IPS-15b (cell line): ENCODE results near the gene TMEM270.
A peak's percentile ranks its signal among the peaks of the same experiment; 100 is the strongest.

ENCODE experiments used
- H3K27me3 ChIP-seq: one replicate; pipeline ENCODE4 v1.6.1; 2013; ENCODE audit warnings: low read length; ENCODE audit not compliant: control insufficient read depth, insufficient read depth
- H3K36me3 ChIP-seq: one replicate; pipeline ENCODE4 v1.6.1; 2013; ENCODE audit warnings: low read length; ENCODE audit not compliant: control insufficient read depth, insufficient read depth
- H3K4me1 ChIP-seq: one replicate; pipeline ENCODE4 v1.6.1; 2013; ENCODE audit warnings: mild to moderate bottlenecking, low read length; ENCODE audit not compliant: control insufficient read depth, insufficient read depth
- H3K4me3 ChIP-seq: one replicate; pipeline ENCODE4 v1.5.1; 2013; ENCODE audit warnings: low read depth, low read length
- H3K9ac ChIP-seq: one replicate; pipeline ENCODE4 v1.6.1; 2013; ENCODE audit warnings: low read depth, mild to moderate bottlenecking, low read length
- H3K9me3 ChIP-seq: one replicate; pipeline ENCODE4 v1.6.1; 2013; ENCODE audit warnings: mild to moderate bottlenecking, low read length; ENCODE audit not compliant: control insufficient read depth, insufficient read depth

TMEM270 gene

DNA sequence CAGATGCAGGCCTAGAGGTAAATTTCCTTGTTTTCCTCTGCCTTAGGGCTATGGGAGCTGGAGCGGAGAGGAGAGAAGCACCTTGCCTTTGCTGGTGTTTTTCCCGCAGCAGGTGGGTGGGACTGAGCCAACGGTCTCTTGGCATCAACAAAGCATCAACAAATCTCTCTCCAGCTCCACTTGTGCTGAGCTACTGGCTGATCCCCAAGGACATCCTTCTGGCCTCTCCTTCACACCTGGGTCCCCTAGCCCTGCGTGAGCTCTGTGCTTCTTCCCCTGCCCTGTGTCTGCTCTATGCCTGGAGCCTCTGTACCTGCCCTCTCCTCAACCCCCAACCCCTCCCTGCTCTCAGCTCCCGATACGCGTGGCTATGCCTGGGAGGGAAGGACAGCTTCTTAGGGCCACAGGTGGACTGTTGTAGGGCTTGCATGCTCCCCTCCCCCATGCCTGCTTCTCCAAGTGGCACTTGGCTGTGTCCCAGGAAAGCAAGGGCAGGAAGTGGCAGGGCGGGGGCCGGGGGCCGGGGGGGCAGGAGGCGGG lies 33.3 kb upstream of the TMEM270 start:
- no peak overlapping the region for H3K4me3 ChIP-seq

DNA sequence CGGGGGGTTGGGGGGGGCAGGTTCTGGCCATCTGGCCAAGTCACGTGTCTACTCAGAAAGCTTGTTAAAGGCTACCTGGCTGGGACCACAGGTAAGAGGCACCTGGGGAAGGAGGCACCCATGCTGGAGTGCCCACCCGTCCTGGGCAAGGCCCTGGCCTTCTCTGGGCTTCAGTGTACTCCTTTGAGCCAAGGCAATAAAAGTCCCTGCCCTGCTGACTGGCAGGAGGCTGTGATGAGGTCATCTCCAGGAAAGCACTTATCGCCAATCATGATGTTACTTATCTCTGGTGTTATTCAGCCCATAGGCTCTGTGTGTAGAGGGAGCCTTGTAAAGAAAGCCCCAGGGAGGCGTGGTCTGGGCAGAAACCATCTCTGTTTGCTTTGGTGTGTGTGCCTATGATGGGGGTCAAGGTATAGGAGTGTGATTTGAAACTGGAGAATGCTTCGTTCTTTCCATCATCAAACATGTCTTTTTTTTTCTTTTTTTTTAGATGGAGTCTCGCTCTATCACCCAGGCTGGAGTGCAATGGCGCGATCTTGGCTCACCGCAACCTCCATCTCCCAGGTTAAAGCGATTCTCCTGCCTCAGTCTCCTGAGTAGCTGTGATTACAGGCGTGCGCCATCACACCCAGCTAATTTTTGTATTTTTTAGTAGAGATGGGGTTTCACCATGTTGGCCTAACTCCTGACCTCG lies 32.7 kb upstream of the TMEM270 start:
- no peak overlapping the region for H3K4me3 ChIP-seq

More for the DNA sequence above, 33.3 kb upstream of the TMEM270 start:
- no peaks in the 10 kb centered on the region for H3K27me3 ChIP-seq
- H3K36me3 ChIP-seq: no peaks in the 10 kb centered on the region
- H3K9me3 ChIP-seq: no peaks in the 10 kb centered on the region
- peaks cover 30% of the 10 kb centered on the region for H3K4me1 ChIP-seq
- no peak overlapping the region for H3K9ac ChIP-seq

DNA sequence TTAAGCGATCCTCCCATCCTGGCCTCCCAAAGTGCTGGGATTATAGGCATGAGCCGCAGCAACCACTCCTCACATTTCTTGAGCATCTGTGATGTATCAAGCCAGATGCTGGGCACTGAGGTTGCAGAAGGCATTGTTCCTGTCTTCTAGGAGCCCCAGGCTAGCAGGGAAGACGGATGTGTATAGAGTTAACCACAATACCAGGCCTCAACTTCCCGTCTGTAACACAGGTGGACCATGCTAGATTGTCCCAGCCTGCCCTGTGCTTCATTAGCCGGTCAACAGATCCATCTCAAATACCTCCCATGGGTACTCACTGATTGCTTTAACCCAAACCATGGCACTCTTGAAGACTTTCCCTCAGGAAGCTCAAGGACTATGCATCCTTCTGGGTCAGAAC lies 32.0 kb upstream of the TMEM270 start:
- no peaks in the 10 kb centered on the region for H3K36me3 ChIP-seq
- no peak overlapping the region for H3K4me3 ChIP-seq
- no peaks in the 10 kb centered on the region for H3K9me3 ChIP-seq
- no peaks in the 10 kb centered on the region for H3K27me3 ChIP-seq
- H3K9ac ChIP-seq: no peak overlapping the region
- H3K4me1 ChIP-seq: peaks cover 38% of the 10 kb centered on the region

More for the DNA sequence above, 32.7 kb upstream of the TMEM270 start:
- Histone ChIP-seq H3K9ac (no peak overlapping the region), H3K27me3 (no peaks in the 10 kb centered on the region), H3K36me3 (no peaks in the 10 kb centered on the region), H3K9me3 (no peaks in the 10 kb centered on the region), H3K4me1 (peaks cover 34% of the 10 kb centered on the region)

DNA sequence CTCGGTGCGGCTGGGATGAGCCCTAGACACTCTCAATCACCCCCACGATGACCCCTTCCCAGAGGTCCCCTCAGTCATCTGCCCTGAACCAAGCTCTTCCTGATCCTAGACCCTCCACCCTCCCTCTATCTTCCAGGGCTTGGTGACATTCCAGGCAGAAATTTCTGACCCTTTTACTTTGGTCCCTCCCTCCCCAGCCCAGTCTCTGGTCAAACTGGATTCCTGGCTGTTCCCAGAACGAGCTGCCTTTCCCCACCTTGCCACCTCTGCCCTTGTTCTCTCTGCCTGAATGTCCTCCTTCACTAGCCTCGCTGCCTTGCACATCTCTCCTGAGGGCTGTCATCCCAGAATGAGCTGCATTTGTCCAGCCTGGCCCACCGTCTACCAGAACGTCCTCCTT lies 31.5 kb upstream of the TMEM270 start:
- peaks cover 38% of the 10 kb centered on the region for H3K4me1 ChIP-seq

DNA sequence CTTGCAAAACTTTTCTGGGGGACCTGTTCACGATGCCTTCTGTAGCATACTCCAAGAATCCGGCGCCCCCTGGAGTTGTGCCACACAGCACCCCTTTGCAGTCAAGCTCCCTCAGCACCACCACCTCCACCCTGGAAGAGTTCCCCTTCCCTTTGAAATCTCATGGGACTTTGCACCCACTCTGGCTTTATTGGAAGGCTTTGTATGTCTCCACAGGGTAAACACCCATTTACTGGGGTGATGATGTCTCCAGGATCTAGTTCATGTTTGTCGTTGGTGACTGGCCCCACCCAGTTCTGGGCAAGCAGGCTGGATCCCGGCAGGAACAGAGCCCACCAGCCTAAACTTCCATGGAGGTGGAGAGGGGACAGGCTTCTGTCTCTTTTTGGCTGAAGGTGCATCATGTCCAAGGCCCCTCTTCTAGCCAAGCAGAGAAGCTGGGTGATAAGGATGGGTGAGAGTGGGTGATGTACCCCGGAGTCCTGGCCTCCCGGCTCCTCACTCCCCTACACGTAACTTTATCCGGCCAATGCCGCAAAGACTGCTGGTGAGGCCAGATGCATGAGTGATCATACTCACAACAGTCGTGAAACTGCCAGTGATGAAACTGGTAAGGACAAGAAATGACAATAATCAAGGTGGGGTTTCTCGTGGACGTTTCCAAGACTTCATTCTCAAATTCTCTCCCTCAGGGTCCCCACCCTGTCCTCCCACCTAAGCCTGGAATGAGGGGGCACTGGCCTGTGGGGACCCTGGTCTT lies 30.9 kb upstream of the TMEM270 start:
- Histone ChIP-seq H3K9me3 (no peaks in the 10 kb centered on the region), H3K9ac (no peak overlapping the region), H3K36me3 (no peaks in the 10 kb centered on the region), H3K4me3 (no peak overlapping the region), H3K4me1 (peaks cover 38% of the 10 kb centered on the region), H3K27me3 (no peaks in the 10 kb centered on the region)

More for the DNA sequence above, 31.5 kb upstream of the TMEM270 start:
- Histone ChIP-seq H3K4me3 (no peak overlapping the region), H3K36me3 (no peaks in the 10 kb centered on the region), H3K9me3 (no peaks in the 10 kb centered on the region), H3K9ac (no peak overlapping the region), H3K27me3 (no peaks in the 10 kb centered on the region)

DNA sequence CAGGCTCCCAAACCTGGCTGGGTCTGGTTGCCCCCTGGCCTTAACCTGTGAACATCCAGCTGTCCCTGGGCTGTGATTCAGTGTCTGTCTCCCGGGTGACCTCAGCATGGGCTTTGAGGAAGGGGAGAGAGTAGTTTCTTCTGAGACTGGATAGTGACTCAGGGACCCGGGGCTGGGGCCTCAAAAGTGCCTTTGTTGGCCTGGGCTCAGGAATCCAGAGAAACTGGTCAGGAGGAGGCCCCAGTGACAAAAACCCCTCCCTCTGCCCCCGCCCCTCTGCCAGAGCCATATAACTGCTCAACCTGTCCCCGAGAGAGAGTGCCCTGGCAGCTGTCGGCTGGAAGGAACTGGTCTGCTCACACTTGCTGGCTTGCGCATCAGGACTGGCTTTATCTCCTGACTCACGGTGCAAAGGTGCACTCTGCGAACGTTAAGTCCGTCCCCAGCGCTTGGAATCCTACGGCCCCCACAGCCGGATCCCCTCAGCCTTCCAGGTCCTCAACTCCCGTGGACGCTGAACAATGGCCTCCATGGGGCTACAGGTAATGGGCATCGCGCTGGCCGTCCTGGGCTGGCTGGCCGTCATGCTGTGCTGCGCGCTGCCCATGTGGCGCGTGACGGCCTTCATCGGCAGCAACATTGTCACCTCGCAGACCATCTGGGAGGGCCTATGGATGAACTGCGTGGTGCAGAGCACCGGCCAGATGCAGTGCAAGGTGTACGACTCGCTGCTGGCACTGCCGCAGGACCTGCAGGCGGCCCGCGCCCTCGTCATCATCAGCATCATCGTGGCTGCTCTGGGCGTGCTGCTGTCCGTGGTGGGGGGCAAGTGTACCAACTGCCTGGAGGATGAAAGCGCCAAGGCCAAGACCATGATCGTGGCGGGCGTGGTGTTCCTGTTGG lies 30.0 kb upstream of the TMEM270 start, which contains the start of gene CLDN4:
CLDN4 (plus strand) TSS at position 316 of the 903 bp plus-strand sequence; CDS start at position 522, 206 bp downstream.
- H3K9ac ChIP-seq: peak within 1 kb of the TSS; percentile 9
- peaks cover 38% of the 10 kb centered on the region for H3K4me1 ChIP-seq
- no peaks in the 10 kb centered on the region for H3K36me3 ChIP-seq
- H3K4me3 ChIP-seq: peak within 1 kb of the TSS; percentile 22
- no peaks in the 10 kb centered on the region for H3K9me3 ChIP-seq
- H3K27me3 ChIP-seq: no peaks in the 10 kb centered on the region

DNA sequence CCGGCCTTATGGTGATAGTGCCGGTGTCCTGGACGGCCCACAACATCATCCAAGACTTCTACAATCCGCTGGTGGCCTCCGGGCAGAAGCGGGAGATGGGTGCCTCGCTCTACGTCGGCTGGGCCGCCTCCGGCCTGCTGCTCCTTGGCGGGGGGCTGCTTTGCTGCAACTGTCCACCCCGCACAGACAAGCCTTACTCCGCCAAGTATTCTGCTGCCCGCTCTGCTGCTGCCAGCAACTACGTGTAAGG lies 29.4 kb upstream of the TMEM270 start:
- Histone ChIP-seq H3K4me3 (no peak overlapping the region), H3K4me1 (peaks cover 38% of the 10 kb centered on the region), H3K36me3 (no peaks in the 10 kb centered on the region), H3K9me3 (no peaks in the 10 kb centered on the region), H3K27me3 (no peaks in the 10 kb centered on the region), H3K9ac (peak overlapping the region; percentile 9)

DNA sequence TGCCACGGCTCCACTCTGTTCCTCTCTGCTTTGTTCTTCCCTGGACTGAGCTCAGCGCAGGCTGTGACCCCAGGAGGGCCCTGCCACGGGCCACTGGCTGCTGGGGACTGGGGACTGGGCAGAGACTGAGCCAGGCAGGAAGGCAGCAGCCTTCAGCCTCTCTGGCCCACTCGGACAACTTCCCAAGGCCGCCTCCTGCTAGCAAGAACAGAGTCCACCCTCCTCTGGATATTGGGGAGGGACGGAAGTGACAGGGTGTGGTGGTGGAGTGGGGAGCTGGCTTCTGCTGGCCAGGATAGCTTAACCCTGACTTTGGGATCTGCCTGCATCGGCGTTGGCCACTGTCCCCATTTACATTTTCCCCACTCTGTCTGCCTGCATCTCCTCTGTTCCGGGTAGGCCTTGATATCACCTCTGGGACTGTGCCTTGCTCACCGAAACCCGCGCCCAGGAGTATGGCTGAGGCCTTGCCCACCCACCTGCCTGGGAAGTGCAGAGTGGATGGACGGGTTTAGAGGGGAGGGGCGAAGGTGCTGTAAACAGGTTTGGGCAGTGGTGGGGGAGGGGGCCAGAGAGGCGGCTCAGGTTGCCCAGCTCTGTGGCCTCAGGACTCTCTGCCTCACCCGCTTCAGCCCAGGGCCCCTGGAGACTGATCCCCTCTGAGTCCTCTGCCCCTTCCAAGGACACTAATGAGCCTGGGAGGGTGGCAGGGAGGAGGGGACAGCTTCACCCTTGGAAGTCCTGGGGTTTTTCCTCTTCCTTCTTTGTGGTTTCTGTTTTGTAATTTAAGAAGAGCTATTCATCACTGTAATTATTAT lies 28.9 kb upstream of the TMEM270 start:
- Histone ChIP-seq H3K4me3 (peak overlapping the region; percentile 12), H3K4me1 (peaks cover 38% of the 10 kb centered on the region), H3K9ac (peak overlapping the region; percentile 9), H3K27me3 (no peaks in the 10 kb centered on the region), H3K36me3 (no peaks in the 10 kb centered on the region), H3K9me3 (no peaks in the 10 kb centered on the region)

DNA sequence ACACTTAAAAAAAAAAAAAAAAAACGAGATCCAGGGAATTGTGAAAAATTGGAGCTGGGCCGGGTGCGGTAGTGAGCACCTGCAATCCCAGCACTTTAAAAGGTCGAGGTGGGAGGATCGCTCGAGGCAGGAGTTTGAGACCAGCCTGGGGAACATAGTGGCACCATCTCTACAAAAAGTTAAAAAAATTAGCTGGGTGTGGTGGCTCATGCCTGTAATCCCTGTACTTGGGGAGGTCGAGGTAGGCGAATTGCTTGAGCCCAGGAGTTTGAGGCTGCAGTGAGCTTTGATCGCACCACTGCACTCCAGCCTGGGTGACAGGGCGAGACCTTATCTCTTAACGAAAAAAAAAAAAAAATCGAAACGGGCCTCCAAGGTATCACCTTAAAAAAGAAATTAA lies 28.2 kb upstream of the TMEM270 start:
- Histone ChIP-seq H3K4me3 (no peak overlapping the region), H3K36me3 (no peaks in the 10 kb centered on the region), H3K4me1 (peaks cover 31% of the 10 kb centered on the region), H3K27me3 (no peaks in the 10 kb centered on the region), H3K9ac (no peak overlapping the region), H3K9me3 (no peaks in the 10 kb centered on the region)

DNA sequence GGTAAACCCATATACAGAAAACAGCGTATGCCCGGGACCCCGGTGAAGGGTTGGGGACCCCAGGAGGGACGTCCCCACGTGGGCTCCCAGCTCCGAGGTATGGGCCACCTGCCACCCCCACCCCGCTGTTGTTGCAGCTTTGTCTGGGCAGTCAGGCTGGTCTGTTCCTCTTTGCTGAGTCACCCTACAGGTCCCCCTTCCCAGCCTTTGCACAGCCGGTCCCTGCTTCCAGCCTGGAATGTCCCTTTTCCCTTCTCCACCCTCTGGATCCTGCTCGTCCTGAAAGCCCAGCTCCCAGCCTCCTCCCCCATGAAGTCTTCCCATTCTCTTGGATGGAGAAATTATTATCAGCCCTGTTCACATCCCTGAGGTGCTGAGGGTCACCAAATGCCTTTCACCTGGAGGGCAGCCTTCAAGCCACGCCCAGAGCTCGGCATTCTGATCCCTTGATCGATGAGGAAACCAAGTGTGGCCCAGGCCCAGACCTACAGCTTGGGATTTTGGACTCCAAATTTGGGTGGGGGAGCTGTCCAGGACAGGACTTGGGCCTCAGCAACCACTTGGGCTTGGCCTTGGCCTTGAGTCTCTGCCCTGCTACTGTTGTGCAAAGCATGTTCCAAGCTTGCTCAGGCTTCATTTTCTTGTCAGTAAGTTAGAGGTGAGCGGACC lies 27.6 kb upstream of the TMEM270 start:
- H3K36me3 ChIP-seq: no peaks in the 10 kb centered on the region
- H3K27me3 ChIP-seq: no peaks in the 10 kb centered on the region
- H3K4me1 ChIP-seq: peaks cover 27% of the 10 kb centered on the region
- no peak overlapping the region for H3K4me3 ChIP-seq
- no peaks in the 10 kb centered on the region for H3K9me3 ChIP-seq
- H3K9ac ChIP-seq: no peak overlapping the region
